Stimulated activated CD8-positive, alpha-beta memory T cell treated with anti-CD3 and anti-CD28 coated beads, Interleukin-12 subunit alpha, Interleukin-12 subunit beta, amount 100 ng/mL, for 4 hours (primary cell): ENCODE results near the gene MMADHC.

Experiments used
- DNase-seq: peaks from one replicate; pipeline ENCODE4 v3.0.0-alpha.2; 2020; ENCODE audit warnings: low read depth

Gene MMADHC

DNA sequence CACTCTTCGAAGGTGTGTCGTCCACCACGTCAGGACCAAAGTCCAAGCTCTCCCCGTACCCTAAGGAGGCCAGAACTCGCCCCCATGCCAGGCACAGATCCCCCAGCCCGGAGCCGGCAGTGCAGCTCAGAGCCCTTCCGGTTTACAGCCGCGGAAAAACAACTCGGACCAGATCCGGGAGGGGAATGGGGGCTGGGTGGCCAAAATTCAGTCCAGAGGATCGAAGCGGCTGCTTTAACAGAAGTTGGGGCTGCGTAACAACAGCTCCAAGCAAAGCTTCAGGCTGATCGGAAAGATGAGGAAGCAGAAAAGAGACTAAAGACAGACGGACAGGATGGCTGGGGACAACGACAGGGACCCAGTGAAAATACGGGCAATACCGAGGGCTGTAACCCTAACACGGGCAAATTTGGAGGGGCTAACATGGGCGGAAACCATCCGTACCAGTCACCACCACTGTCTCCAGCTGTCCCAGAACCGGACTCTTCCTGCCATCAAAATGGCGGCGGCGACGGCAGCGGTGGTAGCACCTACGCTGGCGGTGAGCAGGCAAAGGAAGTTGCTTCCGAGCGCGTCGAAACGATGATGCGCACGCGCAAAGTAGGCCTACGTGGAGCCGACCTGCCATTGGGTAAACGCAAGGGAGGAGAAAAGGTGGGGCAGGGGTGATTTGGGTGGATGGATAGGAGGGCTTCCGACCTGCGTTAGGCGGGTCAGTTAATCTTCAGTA is at the start of gene MMADHC:
Gene MMADHC, minus strand, starts transcription at position 556 of the 730 bp plus-strand sequence. CDS start 678 bp downstream, outside the sequence.
- peak; percentile 85 for DNase-seq

DNA sequence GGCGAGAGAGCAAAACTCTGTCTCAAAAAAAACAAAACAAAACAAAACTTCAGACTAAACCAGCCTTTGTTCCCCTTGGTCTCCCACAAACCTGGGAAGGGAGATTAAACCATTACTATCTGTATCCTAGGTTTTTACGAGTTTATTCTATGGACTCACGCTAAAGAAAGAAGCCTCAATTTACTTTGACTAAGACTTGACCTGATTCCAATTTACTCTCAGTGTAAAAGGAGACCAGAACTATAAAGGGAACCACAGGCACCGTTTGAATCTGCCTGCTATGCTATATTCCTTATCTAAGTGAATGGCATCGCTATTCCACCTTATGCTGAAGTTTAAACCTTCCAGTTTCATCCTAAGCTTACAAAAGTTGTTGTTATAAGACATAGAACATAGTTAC is 46.5 kb upstream of the MMADHC start:
- no peak for DNase-seq

DNA sequence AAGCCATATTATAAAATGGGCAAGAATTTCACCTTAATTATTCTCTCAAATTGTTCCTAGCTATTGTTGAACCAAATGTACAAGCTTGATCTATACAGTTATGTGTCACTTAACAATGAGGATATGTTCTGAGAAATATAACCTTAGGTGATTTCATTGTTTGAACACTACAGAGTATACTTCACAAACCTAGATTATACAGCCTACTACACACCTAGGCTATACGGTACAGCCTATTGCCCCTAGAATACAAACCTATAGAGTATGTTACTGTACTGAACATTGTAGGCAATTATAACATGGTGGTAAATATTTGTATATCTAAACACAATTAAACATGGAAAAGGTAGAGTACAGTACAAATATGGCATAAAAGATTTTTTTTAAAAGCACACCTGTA is 42.9 kb upstream of the MMADHC start:
- DNase-seq: no peak

DNA sequence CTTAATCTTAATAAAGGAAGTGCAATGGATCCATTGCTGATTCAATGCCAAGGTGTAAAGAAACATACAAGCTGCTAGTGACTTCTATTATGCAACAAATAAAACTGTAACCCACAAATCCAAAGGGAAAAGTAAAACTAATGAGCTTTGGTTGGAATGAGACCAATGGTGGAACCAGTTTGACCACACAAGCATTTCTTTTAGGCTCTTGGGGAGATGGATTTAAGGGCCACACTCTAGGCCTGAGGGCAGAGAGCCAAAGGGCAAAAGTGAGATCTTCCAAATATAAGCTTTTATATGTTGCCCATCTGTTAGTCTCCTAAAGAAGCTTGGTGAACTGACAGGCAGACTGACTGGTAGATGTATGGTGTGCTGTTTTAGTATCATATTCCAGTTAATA is 41.5 kb upstream of the MMADHC start:
- DNase-seq: no peak

DNA sequence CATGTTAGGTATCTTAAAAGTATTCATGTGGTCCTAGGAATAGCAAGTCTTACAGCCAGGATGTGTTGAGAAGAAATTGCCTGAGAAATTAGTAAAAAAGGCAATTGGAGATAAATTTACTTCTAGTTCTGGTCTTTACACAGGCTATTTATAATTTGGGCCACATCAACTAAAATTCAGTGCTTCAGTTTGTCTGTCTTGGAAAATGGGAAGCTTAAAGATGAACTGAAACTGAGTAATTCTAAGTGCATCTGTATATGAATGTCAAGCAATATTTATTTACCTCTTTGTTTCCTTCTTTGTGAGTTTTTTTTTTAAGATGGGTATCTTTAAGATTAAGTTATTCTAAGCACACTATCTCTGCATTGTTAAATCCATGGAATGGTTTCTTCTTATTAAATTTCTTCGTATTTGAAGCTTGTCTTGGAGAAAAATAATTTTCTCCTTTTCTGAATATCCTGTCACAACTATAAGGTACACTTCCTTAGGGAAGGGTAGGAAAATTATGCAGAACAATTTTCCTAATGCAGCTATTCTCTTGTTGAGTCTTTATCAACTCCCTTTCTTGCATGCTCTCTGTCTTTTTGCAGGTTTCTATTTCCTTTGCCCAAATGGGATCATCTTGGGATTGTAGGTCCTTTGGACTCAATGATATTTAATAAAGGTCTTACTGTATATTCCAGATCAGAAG is 39.7 kb upstream of the MMADHC start:
- DNase-seq: no peak

DNA sequence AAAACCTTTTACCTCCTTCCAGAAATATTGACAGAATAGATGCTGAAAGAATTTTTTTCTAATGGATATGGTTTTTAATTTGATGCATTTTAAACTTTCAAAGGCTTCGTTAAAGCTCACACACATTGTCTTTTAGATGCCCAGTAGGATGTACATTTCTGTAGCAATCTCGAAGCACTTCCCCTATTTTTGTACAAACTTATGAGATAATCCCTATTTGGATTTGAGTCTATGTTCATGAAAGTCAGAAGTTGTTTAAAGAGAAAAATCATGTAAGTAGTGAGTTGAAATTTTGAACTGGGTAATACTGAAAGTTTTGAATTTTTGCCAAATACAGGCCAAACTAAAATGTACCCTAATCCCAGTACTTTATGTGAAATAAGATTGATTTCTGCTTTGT is 38.1 kb upstream of the MMADHC start:
- no peak for DNase-seq

DNA sequence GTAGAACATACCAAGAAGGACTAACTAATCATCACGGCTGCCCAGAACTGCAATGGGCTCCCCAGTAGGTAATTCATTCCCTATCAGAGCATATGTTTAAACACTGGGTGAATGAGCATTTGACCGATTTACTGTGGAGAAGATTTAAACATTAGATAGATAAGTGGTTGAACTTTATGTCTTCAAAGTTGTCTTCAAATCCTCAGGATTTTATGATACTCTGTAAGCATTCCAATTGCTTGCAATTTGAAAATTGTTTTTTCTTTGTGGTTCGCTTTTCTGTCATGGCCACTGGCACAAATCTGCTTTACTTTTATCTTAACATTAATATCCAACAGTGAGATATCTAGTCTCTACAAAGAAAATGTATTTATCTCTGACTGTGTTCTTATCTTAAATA is 37.7 kb upstream of the MMADHC start:
- no peak for DNase-seq

DNA sequence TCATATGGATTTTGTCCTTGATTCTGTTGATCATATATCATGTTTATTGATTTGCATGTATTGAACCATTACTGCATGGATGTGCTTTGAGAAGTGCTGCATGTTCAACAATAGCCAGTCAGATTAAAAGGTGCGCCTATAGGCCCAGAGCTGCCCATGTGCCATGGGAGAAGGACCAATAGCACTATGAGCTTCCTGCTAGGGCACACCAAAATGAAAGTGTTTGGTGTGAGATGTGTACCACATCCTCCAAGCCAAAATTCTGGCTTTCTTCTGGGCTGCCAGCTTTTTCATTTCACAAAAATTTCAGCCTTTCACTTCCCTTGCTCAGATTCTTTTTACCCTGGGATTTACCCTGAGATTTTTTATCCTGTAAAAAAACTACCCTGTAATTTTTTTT is 34.8 kb upstream of the MMADHC start:
- DNase-seq: no peak

DNA sequence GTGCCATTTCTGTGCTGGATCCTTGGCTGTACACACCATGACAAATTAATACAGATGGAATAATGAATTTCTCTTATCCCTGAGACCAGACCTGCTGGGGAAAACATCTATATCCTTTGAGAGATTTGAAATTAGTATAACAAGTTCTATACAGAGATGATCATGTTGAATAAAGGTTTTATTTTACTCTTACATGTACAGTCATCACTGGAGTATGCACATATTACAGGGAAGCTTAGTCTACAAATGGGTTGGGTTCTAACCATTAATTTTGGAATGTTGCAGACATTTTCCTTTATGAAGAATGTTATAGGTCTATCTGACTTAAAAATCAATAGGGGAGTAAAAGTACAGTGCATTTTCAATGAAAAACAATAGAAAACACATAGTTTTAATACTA is 29.9 kb upstream of the MMADHC start:
- no peak for DNase-seq

DNA sequence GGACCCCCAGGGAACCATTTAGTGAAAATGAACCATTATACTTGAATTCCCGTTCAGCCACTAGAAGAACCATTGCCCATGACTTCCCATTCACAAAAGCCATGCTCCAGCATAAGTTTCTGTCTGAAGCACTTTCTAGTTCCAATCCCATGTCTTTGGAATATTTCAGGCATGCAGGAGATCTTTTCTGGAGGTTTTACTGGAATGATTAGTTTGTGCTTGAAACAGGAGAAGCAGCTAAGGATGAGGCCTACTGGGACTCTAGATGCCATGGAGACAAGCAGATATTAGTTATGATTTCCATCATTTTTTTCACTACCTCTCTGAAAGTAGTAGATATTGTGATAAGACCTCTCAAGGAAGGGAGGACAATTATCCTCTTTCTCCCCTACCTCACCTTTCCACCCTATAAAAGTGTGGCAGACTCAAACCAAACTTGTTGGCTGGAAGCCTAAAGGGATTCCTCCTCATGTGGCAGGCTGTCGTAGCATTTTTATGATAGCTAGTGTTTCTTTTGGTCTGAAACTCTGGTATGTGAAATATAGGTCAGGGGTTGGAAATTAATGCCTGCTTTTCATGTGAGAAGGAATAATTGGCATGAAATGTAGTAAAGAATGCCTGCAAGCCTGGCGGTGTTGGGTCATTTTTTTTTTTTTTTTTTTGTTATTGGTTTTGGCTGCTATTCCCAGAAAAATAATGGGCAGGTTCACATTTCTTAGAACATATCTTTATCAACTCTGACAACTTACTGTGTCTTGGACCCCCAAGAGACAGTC is 29.3 kb upstream of the MMADHC start:
- DNase-seq: no peak

DNA sequence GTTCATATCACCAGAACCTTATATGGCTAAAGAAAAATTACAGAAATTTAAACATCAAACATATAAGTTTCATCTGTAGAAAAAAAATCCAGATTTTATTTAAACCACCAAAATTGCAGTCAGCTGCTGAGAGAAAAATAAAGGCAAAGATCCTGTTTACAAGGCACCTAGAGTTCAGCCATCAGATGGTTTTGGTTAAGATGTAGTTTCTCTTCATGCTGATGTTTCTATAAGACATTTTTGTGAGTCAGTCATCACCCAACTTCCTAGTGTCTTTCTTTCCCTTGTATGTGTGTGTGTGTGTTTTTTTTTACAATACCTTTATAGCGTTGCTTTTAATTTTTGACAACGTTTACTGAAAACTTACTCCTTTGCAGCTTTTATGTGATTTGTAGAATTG is 26.1 kb upstream of the MMADHC start:
- no peak for DNase-seq

DNA sequence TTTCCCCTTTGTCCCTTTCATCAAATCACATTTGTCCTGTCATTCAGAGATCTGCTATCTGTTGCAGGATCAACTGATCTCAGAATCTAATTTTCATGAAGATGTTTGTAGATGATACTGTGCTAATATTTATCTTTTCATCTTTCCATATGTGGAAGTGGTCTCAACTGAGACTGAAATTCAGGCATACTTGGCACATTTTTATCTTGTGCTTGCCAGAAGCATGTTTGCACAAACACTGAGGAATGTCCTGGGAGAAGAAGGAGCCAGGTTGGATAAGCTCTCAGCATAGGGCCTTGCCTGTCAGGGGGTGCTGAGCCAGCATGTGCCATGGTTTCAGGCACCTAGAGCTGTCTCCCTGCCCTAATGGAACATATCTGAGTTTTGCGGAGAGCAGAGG is 24.5 kb upstream of the MMADHC start:
- no peak for DNase-seq

DNA sequence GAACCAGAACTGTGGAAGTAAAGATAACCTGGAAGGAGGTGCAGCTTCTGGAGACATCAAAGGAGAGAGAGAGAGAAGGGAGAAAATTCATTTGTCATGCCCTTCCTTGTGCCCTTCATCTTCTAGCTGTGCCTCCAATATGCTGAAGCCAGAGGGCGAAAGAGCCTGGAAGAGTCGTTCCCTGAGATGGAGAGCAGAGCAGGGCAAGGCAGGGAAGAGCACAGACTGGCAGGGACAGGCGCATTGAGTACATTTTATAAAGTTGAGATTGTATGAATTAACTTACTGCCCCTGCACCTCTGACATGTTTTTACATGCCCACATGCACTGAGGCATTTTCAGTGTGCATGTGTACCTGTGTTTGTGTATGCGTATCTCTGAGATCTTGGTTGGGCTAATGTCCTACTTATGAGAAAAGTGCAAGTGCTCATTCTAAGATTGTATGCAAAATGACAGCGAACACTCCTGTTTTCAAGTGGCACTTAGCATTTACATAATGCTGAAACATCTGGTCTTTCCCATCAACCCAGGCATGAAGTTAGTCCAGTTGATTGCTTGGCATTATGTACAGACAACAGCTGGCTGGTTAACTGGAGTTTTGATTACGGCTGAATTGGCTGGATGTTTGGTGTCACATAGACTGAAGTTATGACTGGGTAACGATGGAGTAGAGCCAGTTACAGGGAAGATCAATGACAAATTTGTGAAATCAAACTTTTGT is 23.7 kb upstream of the MMADHC start:
- DNase-seq: no peak

DNA sequence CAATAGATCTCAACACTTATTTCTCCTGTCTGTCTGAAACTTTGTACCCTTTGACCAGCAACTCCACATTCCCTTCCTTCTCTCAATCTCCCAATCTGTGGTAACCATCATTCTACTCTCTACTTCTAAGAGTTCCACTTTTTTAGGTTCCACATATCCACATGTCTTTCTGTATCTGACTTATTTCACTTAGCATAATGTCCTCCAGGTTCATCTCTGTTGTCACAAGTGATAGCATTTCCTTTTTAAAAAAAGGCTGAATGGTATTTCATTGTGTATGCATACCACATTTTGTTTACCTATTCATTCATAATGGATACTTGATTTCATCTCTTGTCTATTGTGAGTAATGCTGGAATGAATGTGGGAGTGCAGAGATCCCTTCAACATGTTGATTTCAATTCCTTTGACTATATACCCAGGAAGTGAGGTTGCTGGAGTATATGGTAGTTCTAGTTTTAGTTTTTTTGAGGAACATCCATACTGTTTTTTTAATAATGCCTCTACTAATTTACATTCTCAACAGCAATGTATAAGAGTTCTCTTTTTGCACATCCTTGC is 18.8 kb upstream of the MMADHC start:
- DNase-seq: no peak

DNA sequence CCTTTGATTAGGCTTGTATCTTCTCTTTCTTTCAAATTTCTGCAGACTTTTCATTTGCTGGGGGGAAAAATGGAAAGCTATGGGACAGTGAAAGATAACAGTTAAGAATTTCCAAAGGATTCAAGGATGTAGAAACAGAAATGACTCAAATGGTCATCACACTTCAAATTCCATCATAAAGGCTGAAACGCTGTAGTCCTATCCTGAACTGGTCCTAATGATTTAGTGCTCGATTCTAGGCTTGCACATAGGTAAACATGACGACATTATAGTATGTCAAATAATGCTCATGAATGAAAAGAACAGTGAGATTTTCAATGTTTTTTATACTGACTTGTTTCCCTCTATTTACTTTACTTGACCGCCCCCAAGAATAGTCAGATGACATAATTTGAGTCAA is 15.7 kb upstream of the MMADHC start:
- no peak for DNase-seq

DNA sequence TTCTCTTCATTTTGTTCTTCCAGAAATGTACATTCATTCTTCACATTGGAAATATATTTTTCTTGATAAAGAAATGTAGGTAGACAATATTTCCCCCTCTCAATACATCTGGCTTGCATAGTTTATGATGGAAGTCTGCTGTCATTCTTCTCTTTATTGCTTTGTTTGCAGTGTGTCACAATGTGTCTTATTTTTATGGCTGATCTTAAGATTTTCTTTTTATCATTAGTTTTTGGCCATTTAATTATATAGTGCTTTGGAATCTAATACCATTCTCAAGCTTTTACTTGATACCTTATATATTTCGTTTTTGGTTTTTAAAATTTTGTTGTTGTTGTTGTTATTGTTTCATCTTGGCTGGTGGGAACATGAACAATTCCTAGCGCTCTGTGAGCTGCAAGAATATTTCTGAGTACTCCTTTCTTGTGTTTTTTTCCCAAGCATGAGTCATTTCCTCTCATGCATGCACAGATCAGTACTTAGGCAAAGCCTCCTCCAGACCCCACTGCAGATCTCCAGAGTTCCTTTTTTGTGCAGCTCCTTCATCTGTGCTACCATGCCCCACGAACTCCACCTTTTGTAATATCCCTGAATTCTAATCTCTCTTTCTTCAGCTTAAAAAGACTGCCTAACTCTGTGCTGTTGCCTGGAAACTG is 13.7 kb upstream of the MMADHC start:
- DNase-seq: no peak

DNA sequence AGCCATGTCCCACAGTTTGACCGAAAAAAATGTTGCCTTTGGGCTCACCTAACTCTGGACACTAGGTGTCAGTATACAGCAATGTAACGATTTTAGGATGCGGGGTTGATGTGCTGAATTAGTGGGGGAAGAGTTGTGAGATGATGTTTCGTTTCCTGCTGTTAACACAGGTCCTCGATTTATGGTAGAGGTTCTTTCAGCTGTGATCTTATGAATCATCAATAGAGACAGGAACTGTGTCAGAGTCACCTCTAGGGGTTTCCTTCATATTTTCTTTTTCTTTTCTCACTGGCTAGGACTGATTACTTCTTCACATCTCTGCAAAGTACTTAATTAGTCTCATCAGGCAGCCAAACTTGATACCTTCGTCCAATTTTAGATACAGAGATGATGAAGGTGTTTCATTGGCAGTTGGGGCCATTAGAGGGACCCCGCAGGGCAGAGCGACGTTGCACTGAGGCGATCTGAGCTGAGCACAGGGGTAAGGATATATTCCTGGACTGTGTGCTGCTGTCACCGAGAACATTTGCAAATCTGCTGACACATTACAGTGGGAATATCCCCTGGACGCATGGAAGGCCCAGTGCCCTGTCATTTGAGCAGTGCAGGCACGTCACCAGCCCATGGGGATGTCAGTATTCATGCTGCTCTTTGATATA is 10.2 kb upstream of the MMADHC start:
- DNase-seq: peak; percentile 8

DNA sequence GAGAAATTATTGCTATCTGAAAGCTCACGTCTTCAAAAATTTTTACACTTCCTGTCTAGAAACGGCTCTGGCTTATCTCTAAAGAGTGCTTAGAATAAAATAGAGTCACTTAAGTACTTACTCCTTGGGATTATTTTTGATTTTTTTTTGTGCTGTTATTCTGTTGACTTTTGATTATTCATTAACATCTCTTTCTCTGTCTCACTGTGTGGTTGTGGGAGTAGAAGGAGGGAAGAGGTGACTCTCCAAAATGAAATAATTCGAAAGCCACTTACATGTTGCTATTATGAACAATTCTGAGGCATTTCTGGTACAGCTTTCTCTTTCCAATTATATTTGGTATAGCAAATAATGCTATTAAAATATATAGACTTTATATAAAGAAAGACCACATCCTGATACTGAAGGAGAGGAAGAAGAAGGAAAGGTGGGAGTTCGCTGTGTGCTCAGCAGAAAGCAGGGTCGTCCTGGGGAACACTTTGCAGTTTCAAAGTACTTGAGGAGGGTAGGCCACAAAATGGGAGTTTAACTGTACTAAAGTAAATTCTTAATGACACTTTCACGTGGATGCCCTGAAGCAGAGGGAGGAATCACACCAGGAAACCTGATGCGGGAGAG is 9.6 kb upstream of the MMADHC start:
- DNase-seq: no peak

DNA sequence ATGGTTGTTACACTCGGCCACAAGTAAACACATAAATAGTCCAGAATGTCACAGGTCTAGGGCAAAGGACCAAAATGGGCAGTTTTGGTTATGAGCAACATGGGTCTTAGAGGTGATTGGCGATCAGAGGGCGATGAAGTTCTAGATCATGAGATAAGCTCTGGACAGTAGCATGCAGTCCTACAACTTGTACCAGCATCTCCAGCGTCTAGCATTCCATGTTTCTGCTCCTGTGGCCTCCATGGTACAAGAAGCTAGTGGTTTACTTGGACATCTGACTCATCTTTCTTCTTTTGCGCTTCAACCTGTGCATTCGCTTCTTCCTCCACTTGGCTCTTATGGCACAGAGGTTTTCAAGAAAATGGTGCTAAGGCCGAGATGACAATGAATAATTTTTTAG is 8.9 kb upstream of the MMADHC start:
- no peak for DNase-seq
